Hematopoietic multipotent progenitor cell treated with erythropoietin and hydrocortisone succinate and interleukin-3 and kit ligand, for 6 days (in vitro differentiated cells): Measurements from ENCODE around the gene HEATR3.

Experiments used
- DNase-seq: peaks from one replicate; pipeline ENCODE4 v3.0.0-alpha.2; 2015

HEATR3 gene

GRCh38 chr16:50153596-50154419, 88.0 kb downstream of the HEATR3 start:
- DNase-seq, result peak; percentile 46

DNA sequence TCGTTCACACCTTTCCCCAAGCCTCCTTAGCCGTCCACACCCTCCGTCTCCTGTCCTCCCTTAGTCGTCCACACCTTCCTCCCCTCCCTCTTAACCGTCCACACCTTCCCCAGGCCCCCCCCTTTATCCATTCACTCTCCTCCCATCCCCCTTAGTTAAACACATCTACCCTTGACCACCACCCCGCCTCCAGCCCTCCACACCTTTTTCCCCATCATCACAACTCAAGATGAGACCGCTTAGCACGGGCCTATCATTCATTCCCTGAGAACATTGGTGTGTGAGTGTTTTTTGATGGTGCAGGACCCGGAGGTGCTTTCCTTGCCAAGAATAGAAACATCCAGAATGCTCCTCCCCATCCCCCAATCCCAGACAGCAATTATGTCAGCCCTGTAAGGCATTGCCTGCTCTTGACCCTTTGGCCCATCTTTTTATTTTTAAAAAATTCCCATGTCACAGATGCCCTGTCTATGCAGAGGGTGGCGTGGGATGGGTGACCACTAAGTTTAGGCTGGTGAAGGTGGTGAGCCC, 88.7 kb downstream of the HEATR3 start:
- no peak for DNase-seq

- DNase-seq, result no peak
Measured at GRCh38 chr16:50155925-50156324, 90.2 kb downstream of the HEATR3 start.
